ENCODE data around the gene IGFBPL1. TPM values are rescaled to one million over a fixed set of nuclear protein-coding genes. Genes with fewer than 3 reads are reported as not detected.

Gene IGFBPL1
- total RNA-seq, 1 donor from 2014 or later = not detected

- Mint-ChIP-seq H3K4me3 (no peak overlapping the region), H3K36me3 (ENCODE audit: low read depth) (no peaks in the 10 kb centered on the region), H3K9me3 (peaks cover 7% of the 10 kb centered on the region), H3K27ac (no peak overlapping the region), H3K27me3 (peaks cover 12% of the 10 kb centered on the region), H3K4me1 (peaks cover 16% of the 10 kb centered on the region)
- CTCF ChIA-PET = interaction anchor here (0.6 kb wide), 1 partner anchor 321 kb away, joined by 3 read pairs; no protein-coding TSS in a partner anchor
- POLR2A ChIA-PET = no interaction called here
- intact Hi-C loops (cut with micrococcal nuclease) = no loop called here
- DNase-seq (no peak), ATAC-seq (ENCODE audit: low read depth) (no peak)
- TF ChIP-seq, protein P1, sequence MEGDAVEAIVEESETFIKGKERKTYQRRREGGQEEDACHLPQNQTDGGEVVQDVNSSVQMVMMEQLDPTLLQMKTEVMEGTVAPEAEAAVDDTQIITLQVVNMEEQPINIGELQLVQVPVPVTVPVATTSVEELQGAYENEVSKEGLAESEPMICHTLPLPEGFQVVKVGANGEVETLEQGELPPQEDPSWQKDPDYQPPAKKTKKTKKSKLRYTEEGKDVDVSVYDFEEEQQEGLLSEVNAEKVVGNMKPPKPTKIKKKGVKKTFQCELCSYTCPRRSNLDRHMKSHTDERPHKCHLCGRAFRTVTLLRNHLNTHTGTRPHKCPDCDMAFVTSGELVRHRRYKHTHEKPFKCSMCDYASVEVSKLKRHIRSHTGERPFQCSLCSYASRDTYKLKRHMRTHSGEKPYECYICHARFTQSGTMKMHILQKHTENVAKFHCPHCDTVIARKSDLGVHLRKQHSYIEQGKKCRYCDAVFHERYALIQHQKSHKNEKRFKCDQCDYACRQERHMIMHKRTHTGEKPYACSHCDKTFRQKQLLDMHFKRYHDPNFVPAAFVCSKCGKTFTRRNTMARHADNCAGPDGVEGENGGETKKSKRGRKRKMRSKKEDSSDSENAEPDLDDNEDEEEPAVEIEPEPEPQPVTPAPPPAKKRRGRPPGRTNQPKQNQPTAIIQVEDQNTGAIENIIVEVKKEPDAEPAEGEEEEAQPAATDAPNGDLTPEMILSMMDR (IDR thresholded peaks at IDR 0.05) = no peak
Observed at GRCh38 chr9:38389313-38389712, 34.9 kb downstream of the IGFBPL1 start.

DNA sequence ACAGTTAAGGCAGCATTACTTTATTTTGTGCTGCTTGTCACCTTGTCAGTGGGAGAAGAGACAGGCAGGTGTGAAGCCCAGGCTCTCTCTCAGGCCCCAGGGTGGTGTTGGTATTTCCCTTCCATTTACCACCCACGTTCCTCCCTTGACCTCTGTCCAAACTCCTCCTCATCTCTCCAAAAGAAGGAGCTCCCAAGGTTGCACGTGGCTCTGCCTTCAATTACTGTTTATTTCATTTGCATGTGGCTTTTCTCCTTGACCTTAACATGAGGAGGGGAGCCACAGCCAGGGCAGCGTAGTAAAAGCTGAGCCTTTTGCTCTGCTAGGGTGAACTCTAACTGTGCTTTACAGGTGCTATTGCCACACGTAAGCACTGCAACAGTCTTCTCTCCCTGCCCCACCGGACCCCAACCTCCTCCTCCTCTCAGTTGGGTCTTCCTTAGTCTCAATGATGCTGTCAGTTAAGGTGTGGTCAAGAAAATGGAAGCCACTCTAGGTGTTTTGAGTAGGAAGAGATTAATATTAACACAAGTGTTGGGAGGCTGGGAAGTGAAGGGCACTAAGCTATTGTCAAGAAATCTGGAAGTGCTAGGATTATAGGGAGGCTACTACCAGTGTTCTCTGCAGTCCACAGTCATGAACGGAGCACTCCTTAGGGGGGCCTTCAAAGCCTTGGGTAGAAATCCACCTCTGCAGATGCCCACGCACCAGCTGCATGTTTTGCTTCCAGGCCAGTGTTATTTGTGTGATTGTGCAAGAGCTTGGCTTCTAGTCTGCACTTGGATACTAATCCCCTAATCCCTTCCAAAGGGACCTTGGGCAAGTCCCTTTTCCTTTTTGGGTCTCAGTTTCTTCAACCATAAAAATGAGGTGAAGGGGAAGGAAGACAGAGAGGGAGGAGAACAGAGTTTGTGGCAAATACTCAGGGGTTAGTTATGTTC, 35.7 kb downstream of the IGFBPL1 start:
- Mint-ChIP-seq H3K27me3 (peaks cover 15% of the 10 kb centered on the region), H3K9me3 (peaks cover 7% of the 10 kb centered on the region), H3K4me3 (no peak overlapping the region), H3K36me3 (ENCODE audit: low read depth) (no peaks in the 10 kb centered on the region), H3K4me1 (peaks cover 12% of the 10 kb centered on the region), H3K27ac (no peak overlapping the region)
- TF ChIP-seq, protein P1 (IDR thresholded peaks at IDR 0.05) = no peak
- intact Hi-C loops (cut with micrococcal nuclease) = no loop called here
- ChIA-PET POLR2A (no interaction called here), CTCF (no interaction called here)
- no peak for ATAC-seq (ENCODE audit: low read depth)
- no peak for DNase-seq

DNA sequence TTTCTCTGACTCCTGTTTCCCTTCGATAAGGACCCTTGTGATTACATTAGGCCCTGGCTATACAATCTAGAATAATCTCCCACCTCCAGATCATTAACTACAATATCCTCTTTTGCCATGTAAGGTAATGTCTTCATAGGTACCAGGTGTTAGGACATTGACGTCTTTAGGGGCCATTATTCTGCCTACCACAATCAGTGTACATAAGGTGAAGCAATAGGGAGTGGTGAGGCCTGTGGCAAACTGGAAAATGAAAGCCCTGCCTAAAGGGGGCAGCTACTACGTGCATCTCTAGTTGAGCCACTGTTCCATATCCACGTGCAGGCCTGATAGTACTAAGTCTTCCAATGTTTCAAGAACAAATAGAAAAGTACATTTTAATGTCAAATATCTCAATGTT, 36.5 kb downstream of the IGFBPL1 start:
- no peak for ATAC-seq (ENCODE audit: low read depth)
- Mint-ChIP-seq H3K27me3 (peaks cover 15% of the 10 kb centered on the region), H3K36me3 (ENCODE audit: low read depth) (no peaks in the 10 kb centered on the region), H3K9me3 (peaks cover 7% of the 10 kb centered on the region), H3K27ac (no peak overlapping the region), H3K4me3 (no peak overlapping the region), H3K4me1 (peaks cover 4% of the 10 kb centered on the region)
- intact Hi-C loops (cut with micrococcal nuclease) = no loop called here
- ChIA-PET POLR2A (no interaction called here), CTCF (no interaction called here)
- no peak for DNase-seq
- TF ChIP-seq, protein P1 (IDR thresholded peaks at IDR 0.05) = no peak

DNA sequence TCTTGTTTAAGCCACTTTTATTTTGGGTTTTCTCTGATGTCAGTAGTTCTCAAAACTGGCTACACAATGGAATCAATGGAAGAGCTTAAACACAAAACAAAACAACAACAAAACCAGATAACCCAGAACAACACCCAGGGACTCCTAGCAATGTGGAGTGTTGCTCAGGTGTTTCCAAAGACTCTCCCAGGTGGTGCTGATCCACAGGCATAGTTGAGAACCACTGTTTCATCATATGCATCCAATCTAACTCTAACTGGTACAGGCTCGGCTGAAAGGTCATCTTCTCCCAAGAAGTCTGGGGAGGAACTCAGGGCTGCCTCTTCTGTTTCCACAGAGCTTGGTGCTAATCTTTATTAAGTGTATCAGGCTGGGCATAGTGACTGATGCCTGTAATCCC, 37.2 kb downstream of the IGFBPL1 start:
- ATAC-seq (ENCODE audit: low read depth) (no peak), DNase-seq (no peak)
- H3K9me3 Mint-ChIP-seq = peaks cover 7% of the 10 kb centered on the region
- peaks cover 2% of the 10 kb centered on the region for H3K4me1 Mint-ChIP-seq
- H3K27ac Mint-ChIP-seq = no peak overlapping the region
- no peaks in the 10 kb centered on the region for H3K36me3 Mint-ChIP-seq (ENCODE audit: low read depth)
- intact Hi-C loops (cut with micrococcal nuclease) = no loop called here
- TF ChIP-seq, protein P1 (IDR thresholded peaks at IDR 0.05) = no peak
- ChIA-PET CTCF (no interaction called here), POLR2A (no interaction called here)
- no peak overlapping the region for H3K4me3 Mint-ChIP-seq
- peaks cover 15% of the 10 kb centered on the region for H3K27me3 Mint-ChIP-seq

- H3K27ac Mint-ChIP-seq = no peak overlapping the region
- no peak overlapping the region for H3K4me3 Mint-ChIP-seq
- no peaks in the 10 kb centered on the region for H3K4me1 Mint-ChIP-seq
- ATAC-seq (ENCODE audit: low read depth) = no peak
- intact Hi-C loops (cut with micrococcal nuclease) = no loop called here
- ChIA-PET POLR2A (no interaction called here), CTCF (no interaction called here)
- no peak for DNase-seq
- peaks cover 7% of the 10 kb centered on the region for H3K9me3 Mint-ChIP-seq
- TF ChIP-seq, protein P1 (IDR thresholded peaks at IDR 0.05) = no peak
- H3K36me3 Mint-ChIP-seq (ENCODE audit: low read depth) = no peaks in the 10 kb centered on the region
- peaks cover 15% of the 10 kb centered on the region for H3K27me3 Mint-ChIP-seq
Observed at GRCh38 chr9:38386319-38386895, 37.8 kb downstream of the IGFBPL1 start.

Measured in activated B cell treated with CpG ODN at 0.5 μM for 24 hours (primary cell).